ENCODE measurements around the gene NME7. TPM values are rescaled to one million over a fixed set of nuclear protein-coding genes. Genes with fewer than 3 reads are reported as not detected.

The NME7 gene
- total RNA-seq, 4 donors from 2014 or later: 3.7 to 8.4 (median 5.5) TPM

DNA sequence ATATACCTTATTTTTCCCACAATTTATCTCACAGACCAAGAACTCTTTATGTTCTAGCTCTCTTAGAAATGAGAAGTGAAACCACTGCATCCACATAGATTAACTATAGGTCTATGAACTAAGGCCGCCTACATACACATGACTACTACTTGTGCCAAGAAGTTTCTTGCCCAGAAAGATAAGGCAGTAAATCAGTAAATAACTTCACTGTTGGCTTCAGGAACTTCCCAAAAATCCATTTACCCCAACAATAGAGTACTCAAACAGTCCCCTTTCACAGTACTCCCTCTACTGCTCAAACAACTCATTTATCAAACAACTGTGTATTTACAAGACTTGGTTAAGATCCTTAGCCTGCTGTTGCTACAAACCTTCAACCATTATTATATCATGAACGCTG lies 96.5 kb downstream of the NME7 start:
- H3K27ac ChIP-seq: peak overlapping the region in 1 of 4 donors; percentile 33
- no peaks in the 10 kb centered on the region for H3K9me3 ChIP-seq
- TF ChIP-seq, protein P1, sequence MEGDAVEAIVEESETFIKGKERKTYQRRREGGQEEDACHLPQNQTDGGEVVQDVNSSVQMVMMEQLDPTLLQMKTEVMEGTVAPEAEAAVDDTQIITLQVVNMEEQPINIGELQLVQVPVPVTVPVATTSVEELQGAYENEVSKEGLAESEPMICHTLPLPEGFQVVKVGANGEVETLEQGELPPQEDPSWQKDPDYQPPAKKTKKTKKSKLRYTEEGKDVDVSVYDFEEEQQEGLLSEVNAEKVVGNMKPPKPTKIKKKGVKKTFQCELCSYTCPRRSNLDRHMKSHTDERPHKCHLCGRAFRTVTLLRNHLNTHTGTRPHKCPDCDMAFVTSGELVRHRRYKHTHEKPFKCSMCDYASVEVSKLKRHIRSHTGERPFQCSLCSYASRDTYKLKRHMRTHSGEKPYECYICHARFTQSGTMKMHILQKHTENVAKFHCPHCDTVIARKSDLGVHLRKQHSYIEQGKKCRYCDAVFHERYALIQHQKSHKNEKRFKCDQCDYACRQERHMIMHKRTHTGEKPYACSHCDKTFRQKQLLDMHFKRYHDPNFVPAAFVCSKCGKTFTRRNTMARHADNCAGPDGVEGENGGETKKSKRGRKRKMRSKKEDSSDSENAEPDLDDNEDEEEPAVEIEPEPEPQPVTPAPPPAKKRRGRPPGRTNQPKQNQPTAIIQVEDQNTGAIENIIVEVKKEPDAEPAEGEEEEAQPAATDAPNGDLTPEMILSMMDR (IDR thresholded peaks at IDR 0.05 in 4 of 5, conservative IDR thresholded peaks at IDR 0.05 in 1 of 5): no peak
- H3K4me3 ChIP-seq: no peak overlapping the region
- peaks cover 9 to 15% of the 10 kb centered on the region in 2 donors for H3K4me1 ChIP-seq
- H3K36me3 ChIP-seq: no peaks in the 10 kb centered on the region
- intact Hi-C loops (cut with DNase I; ENCODE audit: low total_unique reads) (no loop called here), in situ Hi-C loops (cut with MboI; ENCODE audit: low sequenced_read_pairs in 4 of 4) (no loop called here)
- no peak for DNase-seq
- ATAC-seq: no peak
- no peaks in the 10 kb centered on the region for H3K27me3 ChIP-seq

DNA sequence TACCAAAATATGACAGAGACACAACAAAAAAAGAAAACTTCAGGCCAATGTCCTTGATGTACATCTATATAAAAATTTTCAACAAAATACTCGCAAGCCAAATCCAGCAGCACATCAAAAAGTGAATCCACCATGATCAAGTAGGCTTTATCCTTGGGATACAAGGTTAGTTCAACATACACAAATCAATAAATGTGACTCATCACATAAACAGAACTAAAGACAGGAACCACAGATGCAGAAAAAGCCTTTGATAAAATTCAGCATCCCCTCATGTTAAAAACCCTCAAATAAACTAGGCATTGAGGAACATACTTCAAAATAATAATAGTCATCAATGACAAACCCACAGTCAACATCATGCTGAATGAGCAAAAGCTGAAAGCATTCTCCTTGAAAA lies 101.5 kb downstream of the NME7 start:
- in situ Hi-C loops (cut with MboI; ENCODE audit: low sequenced_read_pairs in 4 of 4) (no loop called here), intact Hi-C loops (cut with DNase I; ENCODE audit: low total_unique reads) (no loop called here)
- no peaks in the 10 kb centered on the region for H3K36me3 ChIP-seq

DNA sequence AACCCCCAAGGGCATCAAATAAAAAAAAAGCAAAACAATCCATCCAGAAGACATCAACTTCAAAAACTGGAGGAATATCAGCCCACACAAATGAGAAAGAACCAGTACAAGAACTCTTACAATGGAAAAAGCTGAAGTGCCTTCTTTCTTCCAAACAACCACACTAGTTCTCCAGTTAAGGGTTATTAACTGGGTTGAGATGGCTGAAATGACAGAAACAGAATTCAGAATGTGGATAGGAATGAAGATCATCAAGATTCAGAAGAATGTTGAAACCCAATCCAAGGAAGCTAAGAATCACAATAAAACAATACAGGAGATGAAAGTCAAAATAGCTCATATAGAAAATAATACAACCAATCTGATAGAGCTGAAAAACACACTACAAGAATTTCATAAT lies 104.5 kb downstream of the NME7 start:
- in situ Hi-C loops (cut with MboI; ENCODE audit: low sequenced_read_pairs in 4 of 4) (no loop called here), intact Hi-C loops (cut with DNase I; ENCODE audit: low total_unique reads) (no loop called here)
- DNase-seq (no peak), ATAC-seq (no peak)
- TF ChIP-seq POLR2A (IDR thresholded peaks at IDR 0.05): no peak
- TF ChIP-seq, protein P1 (IDR thresholded peaks at IDR 0.05 in 4 of 5, conservative IDR thresholded peaks at IDR 0.05 in 1 of 5): no peak
- Histone ChIP-seq H3K27me3 (no peaks in the 10 kb centered on the region), H3K4me3 (no peak overlapping the region), H3K36me3 (no peaks in the 10 kb centered on the region), H3K27ac (no peak overlapping the region), H3K9me3 (no peaks in the 10 kb centered on the region), H3K4me1 (no peaks in the 10 kb centered on the region)

More for the DNA sequence above, 101.5 kb downstream of the NME7 start:
- Histone ChIP-seq H3K27me3 (no peaks in the 10 kb centered on the region), H3K4me1 (peaks cover 9 to 11% of the 10 kb centered on the region in 2 donors), H3K27ac (no peak overlapping the region), H3K9me3 (no peaks in the 10 kb centered on the region), H3K4me3 (no peak overlapping the region)
- no peak for ATAC-seq
- no peak for TF ChIP-seq POLR2A (IDR thresholded peaks at IDR 0.05)
- TF ChIP-seq, protein P1 (IDR thresholded peaks at IDR 0.05 in 4 of 5, conservative IDR thresholded peaks at IDR 0.05 in 1 of 5): no peak
- no peak for DNase-seq

DNA sequence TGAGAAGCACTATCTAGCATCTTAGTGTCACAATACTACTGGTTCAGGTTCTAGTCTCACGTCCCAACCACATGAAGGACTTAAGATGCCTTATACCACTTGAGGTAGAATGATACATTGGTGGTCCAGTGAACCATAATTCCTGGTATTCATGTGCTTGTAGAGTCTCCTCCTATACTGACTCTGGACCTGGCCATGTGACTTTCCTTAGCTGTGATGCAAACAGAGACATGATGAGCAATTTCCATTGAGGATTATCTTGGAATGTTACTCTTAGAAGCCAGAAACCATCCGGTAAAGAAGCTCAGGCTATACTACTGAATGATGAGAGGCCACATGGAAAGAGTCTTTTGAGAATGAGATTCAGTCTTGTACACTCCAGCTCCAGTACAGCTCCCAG lies 105.7 kb downstream of the NME7 start:
- intact Hi-C loops (cut with DNase I; ENCODE audit: low total_unique reads): no loop called here
- in situ Hi-C loops (cut with MboI; ENCODE audit: low sequenced_read_pairs in 4 of 4): no loop called here
- no peaks in the 10 kb centered on the region for H3K36me3 ChIP-seq
- H3K9me3 ChIP-seq: no peaks in the 10 kb centered on the region
- no peak overlapping the region for H3K4me3 ChIP-seq
- no peaks in the 10 kb centered on the region for H3K4me1 ChIP-seq
- H3K27ac ChIP-seq: no peak overlapping the region
- TF ChIP-seq POLR2A (IDR thresholded peaks at IDR 0.05): no peak
- TF ChIP-seq, protein P1 (IDR thresholded peaks at IDR 0.05 in 4 of 5, conservative IDR thresholded peaks at IDR 0.05 in 1 of 5): no peak
- ATAC-seq: no peak
- no peak for DNase-seq
- no peaks in the 10 kb centered on the region for H3K27me3 ChIP-seq

DNA sequence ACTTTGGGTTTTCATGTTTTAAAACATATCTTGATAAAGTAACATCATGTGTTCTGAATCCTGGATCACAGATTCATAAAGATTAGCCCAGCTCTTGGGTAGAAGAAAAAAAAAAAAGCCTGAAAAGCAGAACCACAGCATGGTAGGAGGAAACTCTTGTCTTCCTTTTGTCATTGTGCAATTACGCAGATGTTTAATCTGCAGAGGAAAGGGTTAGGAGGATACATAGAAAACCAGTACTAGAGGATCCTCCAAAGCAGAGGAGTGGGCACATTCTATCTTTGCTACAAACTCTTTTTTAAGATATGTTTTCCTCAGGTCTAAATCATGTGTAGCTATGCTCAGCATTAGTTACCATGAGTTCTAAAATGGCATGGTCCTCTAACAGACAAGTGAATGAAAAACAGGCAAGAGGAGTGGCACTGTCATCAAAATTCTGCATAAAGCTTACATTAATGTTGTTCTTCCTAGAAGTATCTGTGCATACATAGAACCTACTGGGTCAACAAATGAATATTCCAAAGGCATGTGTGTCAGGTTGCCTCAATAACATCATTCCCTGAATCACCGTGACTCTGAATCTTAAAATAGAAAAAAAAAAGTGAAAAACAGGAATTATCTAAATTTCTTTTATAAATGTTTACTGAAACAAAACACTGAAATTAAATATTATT lies 107.0 kb downstream of the NME7 start:
- DNase-seq: no peak
- Histone ChIP-seq H3K9me3 (no peaks in the 10 kb centered on the region), H3K4me1 (no peaks in the 10 kb centered on the region), H3K27ac (no peak overlapping the region), H3K36me3 (no peaks in the 10 kb centered on the region), H3K27me3 (no peaks in the 10 kb centered on the region), H3K4me3 (no peak overlapping the region)
- no peak for ATAC-seq
- in situ Hi-C loops (cut with MboI; ENCODE audit: low sequenced_read_pairs in 4 of 4): no loop called here
- intact Hi-C loops (cut with DNase I; ENCODE audit: low total_unique reads): no loop called here
- TF ChIP-seq, protein P1 (IDR thresholded peaks at IDR 0.05 in 4 of 5, conservative IDR thresholded peaks at IDR 0.05 in 1 of 5): no peak
- TF ChIP-seq POLR2A (IDR thresholded peaks at IDR 0.05): no peak

All from gastrocnemius medialis (tissue), 4 donors.